Neural progenitor cell (in vitro differentiated cells): ENCODE data around the gene RRAS2.

Source experiments
- EZH2phosphoT487 ChIP-seq: fragments of 200-600 bp; sonication (generic); IDR thresholded peaks from 2 replicates; pipeline ENCODE4 v1.6.1; 2017; ENCODE audit warnings: antibody characterized with exemption
- TF ChIP-seq, protein P1 (sequence below): fragments of 200-600 bp; sonication (generic); IDR thresholded peaks from 2 replicates; pipeline ENCODE4 v1.5.1; 2017; ENCODE audit warnings: antibody characterized with exemption, mild to moderate bottlenecking

DNA sequence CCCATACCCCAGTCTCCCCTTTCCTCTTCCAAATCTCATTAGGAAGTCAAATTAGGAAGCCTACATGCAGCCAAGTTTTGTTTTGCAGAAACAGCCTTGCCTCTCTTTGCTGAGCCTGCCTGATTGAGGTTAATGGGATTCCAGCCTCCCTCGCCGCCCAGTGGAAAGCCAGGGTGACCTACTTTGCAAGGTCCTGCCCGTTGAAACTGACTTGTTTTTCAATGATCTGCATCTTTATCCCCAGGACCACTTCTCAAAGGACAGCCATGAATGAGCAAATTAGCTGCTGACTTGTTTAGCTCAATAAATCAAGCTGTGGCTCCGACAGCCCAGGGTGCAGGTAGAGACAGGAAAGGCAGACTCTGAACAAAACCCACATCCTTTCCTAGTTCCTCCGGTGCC, 110.4 kb downstream of the RRAS2 start:
- TF ChIP-seq, protein P1, sequence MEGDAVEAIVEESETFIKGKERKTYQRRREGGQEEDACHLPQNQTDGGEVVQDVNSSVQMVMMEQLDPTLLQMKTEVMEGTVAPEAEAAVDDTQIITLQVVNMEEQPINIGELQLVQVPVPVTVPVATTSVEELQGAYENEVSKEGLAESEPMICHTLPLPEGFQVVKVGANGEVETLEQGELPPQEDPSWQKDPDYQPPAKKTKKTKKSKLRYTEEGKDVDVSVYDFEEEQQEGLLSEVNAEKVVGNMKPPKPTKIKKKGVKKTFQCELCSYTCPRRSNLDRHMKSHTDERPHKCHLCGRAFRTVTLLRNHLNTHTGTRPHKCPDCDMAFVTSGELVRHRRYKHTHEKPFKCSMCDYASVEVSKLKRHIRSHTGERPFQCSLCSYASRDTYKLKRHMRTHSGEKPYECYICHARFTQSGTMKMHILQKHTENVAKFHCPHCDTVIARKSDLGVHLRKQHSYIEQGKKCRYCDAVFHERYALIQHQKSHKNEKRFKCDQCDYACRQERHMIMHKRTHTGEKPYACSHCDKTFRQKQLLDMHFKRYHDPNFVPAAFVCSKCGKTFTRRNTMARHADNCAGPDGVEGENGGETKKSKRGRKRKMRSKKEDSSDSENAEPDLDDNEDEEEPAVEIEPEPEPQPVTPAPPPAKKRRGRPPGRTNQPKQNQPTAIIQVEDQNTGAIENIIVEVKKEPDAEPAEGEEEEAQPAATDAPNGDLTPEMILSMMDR = peak; percentile 43
- TF ChIP-seq EZH2phosphoT487 = no peak
